WTC11 (cell line): ENCODE data around the gene SHC3. TPM values are rescaled to one million over a fixed set of nuclear protein-coding genes. Genes with fewer than 3 reads are reported as not detected.

Experiments
- ATAC-seq: fragments of 200-7000 bp; cut with Tn5 transposase; 2 replicates; pipeline ENCODE4 v1.10.0; 2021; ENCODE audit warnings: mild to moderate bottlenecking, moderate library complexity
- CTCF ChIA-PET: fragments of 300-600 bp; sonication (Branson Sonifier 250); formaldehyde crosslinking; loops from one replicate; lab custom pipeline; 2021; ENCODE audit warnings: antibody characterized with exemption; lab: Charles Lee
- POLR2A ChIA-PET: fragments of 350-600 bp; sonication (Branson Sonifier 250); formaldehyde crosslinking; loops from one replicate; lab custom pipeline; 2021; ENCODE audit warnings: antibody characterized with exemption; lab: Charles Lee
- DNase-seq: peaks from one replicate; pipeline ENCODE4 v3.0.0; 2021; ENCODE audit warnings: low spot score
- H3K27ac Mint-ChIP-seq: 2 replicates; pipeline ENCODE4 v1.8.0; 2021; ENCODE audit warnings: mixed read lengths
- H3K27me3 Mint-ChIP-seq: 2 replicates; pipeline ENCODE4 v1.8.0; 2021; ENCODE audit warnings: low read depth, mild to moderate bottlenecking, moderate library complexity, mixed read lengths
- H3K36me3 Mint-ChIP-seq: 2 replicates; pipeline ENCODE4 v1.8.0; 2021; ENCODE audit warnings: mixed read lengths
- H3K4me1 Mint-ChIP-seq: 2 replicates; pipeline ENCODE4 v1.8.0; 2022; ENCODE audit warnings: mixed read lengths
- H3K4me3 Mint-ChIP-seq: 2 replicates; pipeline ENCODE4 v1.8.0; 2021; ENCODE audit warnings: mild to moderate bottlenecking, moderate library complexity, mixed read lengths
- H3K9me3 Mint-ChIP-seq: 2 replicates; pipeline ENCODE4 v1.8.0; 2021; ENCODE audit warnings: mixed read lengths
- ATF1 ChIP-seq: sonication (generic); formaldehyde crosslinking; IDR thresholded peaks from 2 replicates; pipeline ENCODE4 v1.8.1; 2023; ENCODE audit warnings: mild to moderate bottlenecking, moderate library complexity, missing genetic modification reagents
- FOXJ3 ChIP-seq: sonication (generic); formaldehyde crosslinking; IDR thresholded peaks from 2 replicates; pipeline ENCODE4 v1.9.0; 2021; ENCODE audit warnings: missing genetic modification reagents, mild to moderate bottlenecking, borderline replicate concordance
- JUN ChIP-seq: sonication (generic); formaldehyde crosslinking; IDR thresholded peaks from 2 replicates; pipeline ENCODE4 v1.8.0; 2023; ENCODE audit warnings: mild to moderate bottlenecking, missing genetic modification reagents
- NR3C1 ChIP-seq: sonication (generic); formaldehyde crosslinking; conservative IDR thresholded peaks from 2 replicates; pipeline ENCODE4 v1.8.1; 2023; ENCODE audit warnings: low read depth, mild to moderate bottlenecking, missing genetic modification reagents
- OVOL2 ChIP-seq: fragments of 250-450 bp; sonication (Bioruptor Pico); IDR thresholded peaks from 2 replicates; pipeline ENCODE4 v1.9.0; 2021; ENCODE audit warnings: mild to moderate bottlenecking, borderline replicate concordance
- RELA ChIP-seq: sonication (generic); formaldehyde crosslinking; IDR thresholded peaks from 2 replicates; pipeline ENCODE4 v1.8.1; 2022; ENCODE audit warnings: missing genetic modification reagents, mild to moderate bottlenecking, borderline replicate concordance
- SMAD4 ChIP-seq: sonication (generic); formaldehyde crosslinking; IDR thresholded peaks from 2 replicates; pipeline ENCODE4 v1.8.0; 2022; ENCODE audit warnings: mild to moderate bottlenecking, missing genetic modification reagents
- TEAD1 ChIP-seq: sonication (generic); formaldehyde crosslinking; IDR thresholded peaks from 2 replicates; pipeline ENCODE4 v1.8.0; 2022; ENCODE audit warnings: mild to moderate bottlenecking, missing genetic modification reagents
- ZBTB21 ChIP-seq: sonication (generic); formaldehyde crosslinking; IDR thresholded peaks from 2 replicates; pipeline ENCODE4 v1.8.1; 2023; ENCODE audit warnings: mild to moderate bottlenecking, missing genetic modification reagents, borderline replicate concordance
- ZNF263 ChIP-seq: sonication (generic); formaldehyde crosslinking; IDR thresholded peaks from 2 replicates; pipeline ENCODE4 v1.8.1; 2022; ENCODE audit warnings: low read depth, mild to moderate bottlenecking, moderate library complexity, missing genetic modification reagents
- total RNA-seq: library from RNA; stranded (reverse); gene quantifications from 3 replicates; pipeline ENCODE4 v1.2.3, GENCODE V29; 2021
- TF ChIP-seq, protein P1 (sequence below): sonication (generic); formaldehyde crosslinking; IDR thresholded peaks from 2 replicates; pipeline ENCODE4 v1.8.1; 2022; ENCODE audit warnings: mild to moderate bottlenecking, missing genetic modification reagents, moderate library complexity, borderline replicate concordance
- TF ChIP-seq, protein P2 (sequence below): sonication (generic); formaldehyde crosslinking; IDR thresholded peaks from 2 replicates; pipeline ENCODE4 v1.8.1; 2023; ENCODE audit warnings: mild to moderate bottlenecking, moderate library complexity, missing genetic modification reagents
- TF ChIP-seq, protein P3 (sequence below): sonication (generic); formaldehyde crosslinking; IDR thresholded peaks from 2 replicates; pipeline ENCODE4 v1.8.0; 2022; ENCODE audit warnings: missing genetic modification reagents
- TF ChIP-seq, protein P4 (sequence below): sonication (generic); formaldehyde crosslinking; IDR thresholded peaks from 2 replicates; pipeline ENCODE4 v1.8.1; 2022; ENCODE audit warnings: low read depth, missing genetic modification reagents, borderline replicate concordance
- TF ChIP-seq, protein P5 (sequence below): fragments of 250-450 bp; sonication (Bioruptor Pico); IDR thresholded peaks from 2 replicates; pipeline ENCODE4 v1.8.0; 2021; ENCODE audit warnings: mild to moderate bottlenecking

SHC3 gene
- total RNA-seq, 1 experiment from 2014 or later, result 4.9 TPM

DNA sequence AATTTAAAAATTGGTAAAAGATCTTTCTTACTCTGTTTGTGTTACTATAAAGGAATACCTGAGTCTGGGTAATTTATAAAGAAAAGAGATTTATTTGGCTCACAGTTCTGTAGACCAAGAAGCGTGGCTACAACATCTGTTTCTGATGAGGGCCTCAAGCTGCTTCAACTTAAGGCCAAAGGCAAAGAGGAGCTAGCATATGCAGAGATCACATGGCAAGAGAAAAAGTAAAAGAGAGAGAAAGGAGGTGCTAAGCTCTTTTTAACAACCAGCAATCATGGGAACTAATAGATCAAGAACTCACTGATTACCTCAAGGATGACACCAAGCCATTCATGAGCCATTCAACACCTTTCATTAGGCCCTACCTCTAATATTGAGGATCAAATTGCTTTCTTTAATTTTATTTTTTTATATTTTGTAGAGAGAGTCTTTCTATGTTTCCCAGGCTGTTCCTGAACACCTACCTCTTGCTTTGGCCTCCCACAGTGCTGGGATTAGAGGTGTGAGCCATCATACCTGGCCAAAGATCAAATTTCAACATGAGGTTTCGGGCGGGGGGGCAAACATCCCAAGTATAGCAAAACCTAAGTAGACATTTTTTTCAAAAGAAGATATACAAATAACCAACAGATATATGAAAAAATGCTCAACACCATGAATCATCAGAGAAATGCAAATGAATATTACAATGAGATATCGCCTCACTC is 16.0 kb upstream of the SHC3 start:
- ChIA-PET CTCF (no interaction called here), POLR2A (no interaction called here)
- ATAC-seq, result no peak
- Mint-ChIP-seq H3K27me3 (no peaks in the 10 kb centered on the region), H3K9me3 (peaks cover 30% of the 10 kb centered on the region), H3K4me1 (peaks cover 15% of the 10 kb centered on the region), H3K36me3 (peaks cover 13% of the 10 kb centered on the region), H3K4me3 (no peak overlapping the region), H3K27ac (no peak overlapping the region)
- no peak for DNase-seq
- TF ChIP-seq JUN (no peak), ZBTB21 (CRISPR knock-in tag) (no peak), TEAD1 (CRISPR knock-in tag) (no peak), SMAD4 (CRISPR knock-in tag) (no peak), FOXJ3 (no peak), OVOL2 (CRISPR knock-in tag) (no peak)
- TF ChIP-seq, protein P1, sequence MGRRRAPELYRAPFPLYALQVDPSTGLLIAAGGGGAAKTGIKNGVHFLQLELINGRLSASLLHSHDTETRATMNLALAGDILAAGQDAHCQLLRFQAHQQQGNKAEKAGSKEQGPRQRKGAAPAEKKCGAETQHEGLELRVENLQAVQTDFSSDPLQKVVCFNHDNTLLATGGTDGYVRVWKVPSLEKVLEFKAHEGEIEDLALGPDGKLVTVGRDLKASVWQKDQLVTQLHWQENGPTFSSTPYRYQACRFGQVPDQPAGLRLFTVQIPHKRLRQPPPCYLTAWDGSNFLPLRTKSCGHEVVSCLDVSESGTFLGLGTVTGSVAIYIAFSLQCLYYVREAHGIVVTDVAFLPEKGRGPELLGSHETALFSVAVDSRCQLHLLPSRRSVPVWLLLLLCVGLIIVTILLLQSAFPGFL (CRISPR knock-in tag), result no peak
- TF ChIP-seq, protein P2, sequence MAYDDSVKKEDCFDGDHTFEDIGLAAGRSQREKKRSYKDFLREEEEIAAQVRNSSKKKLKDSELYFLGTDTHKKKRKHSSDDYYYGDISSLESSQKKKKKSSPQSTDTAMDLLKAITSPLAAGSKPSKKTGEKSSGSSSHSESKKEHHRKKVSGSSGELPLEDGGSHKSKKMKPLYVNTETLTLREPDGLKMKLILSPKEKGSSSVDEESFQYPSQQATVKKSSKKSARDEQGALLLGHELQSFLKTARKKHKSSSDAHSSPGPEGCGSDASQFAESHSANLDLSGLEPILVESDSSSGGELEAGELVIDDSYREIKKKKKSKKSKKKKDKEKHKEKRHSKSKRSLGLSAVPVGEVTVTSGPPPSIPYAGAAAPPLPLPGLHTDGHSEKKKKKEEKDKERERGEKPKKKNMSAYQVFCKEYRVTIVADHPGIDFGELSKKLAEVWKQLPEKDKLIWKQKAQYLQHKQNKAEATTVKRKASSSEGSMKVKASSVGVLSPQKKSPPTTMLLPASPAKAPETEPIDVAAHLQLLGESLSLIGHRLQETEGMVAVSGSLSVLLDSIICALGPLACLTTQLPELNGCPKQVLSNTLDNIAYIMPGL (CRISPR knock-in tag), result no peak
- TF ChIP-seq, protein P3, sequence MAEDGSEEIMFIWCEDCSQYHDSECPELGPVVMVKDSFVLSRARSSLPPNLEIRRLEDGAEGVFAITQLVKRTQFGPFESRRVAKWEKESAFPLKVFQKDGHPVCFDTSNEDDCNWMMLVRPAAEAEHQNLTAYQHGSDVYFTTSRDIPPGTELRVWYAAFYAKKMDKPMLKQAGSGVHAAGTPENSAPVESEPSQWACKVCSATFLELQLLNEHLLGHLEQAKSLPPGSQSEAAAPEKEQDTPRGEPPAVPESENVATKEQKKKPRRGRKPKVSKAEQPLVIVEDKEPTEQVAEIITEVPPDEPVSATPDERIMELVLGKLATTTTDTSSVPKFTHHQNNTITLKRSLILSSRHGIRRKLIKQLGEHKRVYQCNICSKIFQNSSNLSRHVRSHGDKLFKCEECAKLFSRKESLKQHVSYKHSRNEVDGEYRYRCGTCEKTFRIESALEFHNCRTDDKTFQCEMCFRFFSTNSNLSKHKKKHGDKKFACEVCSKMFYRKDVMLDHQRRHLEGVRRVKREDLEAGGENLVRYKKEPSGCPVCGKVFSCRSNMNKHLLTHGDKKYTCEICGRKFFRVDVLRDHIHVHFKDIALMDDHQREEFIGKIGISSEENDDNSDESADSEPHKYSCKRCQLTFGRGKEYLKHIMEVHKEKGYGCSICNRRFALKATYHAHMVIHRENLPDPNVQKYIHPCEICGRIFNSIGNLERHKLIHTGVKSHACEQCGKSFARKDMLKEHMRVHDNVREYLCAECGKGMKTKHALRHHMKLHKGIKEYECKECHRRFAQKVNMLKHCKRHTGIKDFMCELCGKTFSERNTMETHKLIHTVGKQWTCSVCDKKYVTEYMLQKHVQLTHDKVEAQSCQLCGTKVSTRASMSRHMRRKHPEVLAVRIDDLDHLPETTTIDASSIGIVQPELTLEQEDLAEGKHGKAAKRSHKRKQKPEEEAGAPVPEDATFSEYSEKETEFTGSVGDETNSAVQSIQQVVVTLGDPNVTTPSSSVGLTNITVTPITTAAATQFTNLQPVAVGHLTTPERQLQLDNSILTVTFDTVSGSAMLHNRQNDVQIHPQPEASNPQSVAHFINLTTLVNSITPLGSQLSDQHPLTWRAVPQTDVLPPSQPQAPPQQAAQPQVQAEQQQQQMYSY, result no peak

DNA sequence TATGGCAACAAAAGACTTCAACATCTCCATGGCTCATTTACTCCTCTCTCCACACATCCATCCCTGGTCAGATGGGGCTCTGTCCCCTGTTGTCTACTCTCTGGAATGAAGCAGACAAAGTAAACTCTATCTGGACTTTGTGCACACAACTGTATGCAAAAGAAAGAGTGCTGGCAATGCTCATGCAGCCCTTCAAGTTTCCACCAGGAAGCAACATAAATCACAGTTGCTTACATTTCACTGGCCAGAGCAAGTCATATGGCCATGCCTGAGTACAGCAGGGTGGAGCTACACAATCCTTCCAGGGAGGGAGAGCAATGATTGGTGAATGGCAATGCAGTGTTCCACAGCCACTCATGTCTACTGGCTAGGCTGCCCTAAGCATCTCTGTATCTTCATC is 12.4 kb upstream of the SHC3 start:
- DNase-seq (no peak), ATAC-seq (no peak)
- H3K27me3 Mint-ChIP-seq, result no peaks in the 10 kb centered on the region
- peaks cover 14% of the 10 kb centered on the region for H3K9me3 Mint-ChIP-seq
- H3K36me3 Mint-ChIP-seq, result no peaks in the 10 kb centered on the region
- no peak for TF ChIP-seq NR3C1 (CRISPR knock-in tag)
- TF ChIP-seq RELA (CRISPR knock-in tag), result no peak
- no peak for TF ChIP-seq ZNF263
- no peak for TF ChIP-seq ATF1 (CRISPR knock-in tag)
- TF ChIP-seq, protein P4, sequence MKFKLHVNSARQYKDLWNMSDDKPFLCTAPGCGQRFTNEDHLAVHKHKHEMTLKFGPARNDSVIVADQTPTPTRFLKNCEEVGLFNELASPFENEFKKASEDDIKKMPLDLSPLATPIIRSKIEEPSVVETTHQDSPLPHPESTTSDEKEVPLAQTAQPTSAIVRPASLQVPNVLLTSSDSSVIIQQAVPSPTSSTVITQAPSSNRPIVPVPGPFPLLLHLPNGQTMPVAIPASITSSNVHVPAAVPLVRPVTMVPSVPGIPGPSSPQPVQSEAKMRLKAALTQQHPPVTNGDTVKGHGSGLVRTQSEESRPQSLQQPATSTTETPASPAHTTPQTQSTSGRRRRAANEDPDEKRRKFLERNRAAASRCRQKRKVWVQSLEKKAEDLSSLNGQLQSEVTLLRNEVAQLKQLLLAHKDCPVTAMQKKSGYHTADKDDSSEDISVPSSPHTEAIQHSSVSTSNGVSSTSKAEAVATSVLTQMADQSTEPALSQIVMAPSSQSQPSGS, result no peak
- TF ChIP-seq, protein P5, sequence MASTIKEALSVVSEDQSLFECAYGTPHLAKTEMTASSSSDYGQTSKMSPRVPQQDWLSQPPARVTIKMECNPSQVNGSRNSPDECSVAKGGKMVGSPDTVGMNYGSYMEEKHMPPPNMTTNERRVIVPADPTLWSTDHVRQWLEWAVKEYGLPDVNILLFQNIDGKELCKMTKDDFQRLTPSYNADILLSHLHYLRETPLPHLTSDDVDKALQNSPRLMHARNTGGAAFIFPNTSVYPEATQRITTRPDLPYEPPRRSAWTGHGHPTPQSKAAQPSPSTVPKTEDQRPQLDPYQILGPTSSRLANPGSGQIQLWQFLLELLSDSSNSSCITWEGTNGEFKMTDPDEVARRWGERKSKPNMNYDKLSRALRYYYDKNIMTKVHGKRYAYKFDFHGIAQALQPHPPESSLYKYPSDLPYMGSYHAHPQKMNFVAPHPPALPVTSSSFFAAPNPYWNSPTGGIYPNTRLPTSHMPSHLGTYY (CRISPR knock-in tag), result no peak
- TF ChIP-seq JUN, result no peak
- CTCF ChIA-PET, result no interaction called here
- POLR2A ChIA-PET, result no interaction called here
- peaks cover 15% of the 10 kb centered on the region for H3K4me1 Mint-ChIP-seq
- no peak overlapping the region for H3K27ac Mint-ChIP-seq
- H3K4me3 Mint-ChIP-seq, result no peak overlapping the region
